ENCODE results near the gene GATAD2A. TPM values are rescaled to one million over a fixed set of nuclear protein-coding genes. Genes with fewer than 3 reads are reported as not detected.

The GATAD2A gene
- total RNA-seq, 2 donors from 2014 or later = 27.7 to 32.9 TPM

GRCh38 chr19:19418555-19419260, 13.2 kb downstream of the GATAD2A start:
- Histone ChIP-seq H3K4me1 (peaks cover 0 to 59% of the 10 kb centered on the region in 2 donors), H3K27ac (no peak overlapping the region), H3K9me3 (no peaks in the 10 kb centered on the region), H3K36me3 (no peaks in the 10 kb centered on the region), H3K4me3 (no peak overlapping the region), H3K27me3 (no peaks in the 10 kb centered on the region)
- no peak for TF ChIP-seq CTCF (IDR thresholded peaks at IDR 0.05)
- no peak for DNase-seq (ENCODE audit: low spot score)

- H3K4me1 ChIP-seq = peaks cover 0 to 65% of the 10 kb centered on the region in 2 donors
- DNase-seq (ENCODE audit: low spot score) = no peak
- H3K27me3 ChIP-seq = no peaks in the 10 kb centered on the region
- no peak for TF ChIP-seq CTCF (IDR thresholded peaks at IDR 0.05)
- no peak overlapping the region for H3K27ac ChIP-seq
- H3K4me3 ChIP-seq = no peak overlapping the region
- H3K9me3 ChIP-seq = no peaks in the 10 kb centered on the region
- no peaks in the 10 kb centered on the region for H3K36me3 ChIP-seq
Observed at GRCh38 chr19:19420570-19421298, 15.3 kb downstream of the GATAD2A start.

- Histone ChIP-seq H3K9me3 (no peaks in the 10 kb centered on the region), H3K27ac (no peak overlapping the region), H3K4me1 (peaks cover 0 to 65% of the 10 kb centered on the region in 2 donors), H3K4me3 (no peak overlapping the region), H3K27me3 (no peaks in the 10 kb centered on the region), H3K36me3 (no peaks in the 10 kb centered on the region)
- no peak for DNase-seq (ENCODE audit: low spot score)
- TF ChIP-seq CTCF (IDR thresholded peaks at IDR 0.05) = no peak
Observed at GRCh38 chr19:19421299-19421696, 15.8 kb downstream of the GATAD2A start.

GRCh38 chr19:19422156-19422555, 16.7 kb downstream of the GATAD2A start:
- TF ChIP-seq CTCF (IDR thresholded peaks at IDR 0.05) = no peak
- DNase-seq (ENCODE audit: low spot score) = no peak
- Histone ChIP-seq H3K27ac (no peak overlapping the region), H3K4me1 (peaks cover 0 to 66% of the 10 kb centered on the region in 2 donors), H3K27me3 (no peaks in the 10 kb centered on the region), H3K9me3 (no peaks in the 10 kb centered on the region), H3K36me3 (no peaks in the 10 kb centered on the region), H3K4me3 (no peak overlapping the region)

GRCh38 chr19:19423322-19423721, 17.8 kb downstream of the GATAD2A start:
- DNase-seq (ENCODE audit: low spot score) = no peak
- peaks cover 0 to 66% of the 10 kb centered on the region in 2 donors for H3K4me1 ChIP-seq
- no peak overlapping the region for H3K4me3 ChIP-seq
- H3K9me3 ChIP-seq = no peaks in the 10 kb centered on the region
- H3K27ac ChIP-seq = no peak overlapping the region
- no peaks in the 10 kb centered on the region for H3K27me3 ChIP-seq
- no peak for TF ChIP-seq CTCF (IDR thresholded peaks at IDR 0.05)
- no peaks in the 10 kb centered on the region for H3K36me3 ChIP-seq
